ENCODE measurements around the gene ELMO1. TPM values are rescaled to one million over a fixed set of nuclear protein-coding genes. Genes with fewer than 3 reads are reported as not detected.
A peak's percentile ranks its signal among the peaks of the same experiment; 100 is the strongest.

The ELMO1 gene
- total RNA-seq, 1 experiment from 2014 or later = 7.8 TPM

- Histone ChIP-seq H3K79me2 (ENCODE audit: insufficient read depth, low read length) (no peaks in the 10 kb centered on the region), H2BK20ac (ENCODE audit: low read depth, low read length, poor library complexity, severe bottlenecking) (no peak overlapping the region), H4K91ac (ENCODE audit: insufficient read length, low read depth, low read length) (no peak overlapping the region), H3K27me3 (ENCODE audit: insufficient read depth, low read length) (no peaks in the 10 kb centered on the region), H2AK5ac (ENCODE audit: insufficient read length, low read length) (no peak overlapping the region), H3K14ac (ENCODE audit: insufficient read depth, low read length) (no peak overlapping the region), H3T11ph (ENCODE audit: low read length) (no peak overlapping the region), H2BK12ac (ENCODE audit: insufficient read length, low read depth, low read length) (no peak overlapping the region), H3K9me3 (ENCODE audit: control insufficient read depth, low read depth, low read length) (no peaks in the 10 kb centered on the region), H3K56ac (ENCODE audit: insufficient read length, low read depth, low read length) (no peak overlapping the region), H4K8ac (replicated peaks; ENCODE audit: insufficient read length, low read depth, low read length) (no peak overlapping the region), H2AFZ (ENCODE audit: low read length) (no peak overlapping the region), H2BK15ac (ENCODE audit: low read depth, low read length) (no peak overlapping the region), H3K23ac (ENCODE audit: insufficient read length, low read depth, low read length) (no peak overlapping the region), H3K4me2 (ENCODE audit: insufficient read depth, insufficient read length, low read length) (no peak overlapping the region), H4K5ac (ENCODE audit: insufficient read length, low read depth, low read length) (no peak overlapping the region), H3K27ac (ENCODE audit: insufficient read length, low read depth, low read length) (peak overlapping the region; percentile 12), H2BK120ac (ENCODE audit: low read depth, low read length, poor library complexity, severe bottlenecking) (no peak overlapping the region), H4K20me1 (ENCODE audit: control insufficient read depth, insufficient read depth, insufficient read length) (no peaks in the 10 kb centered on the region), H3K18ac (ENCODE audit: insufficient read length, low read depth, low read length) (no peak overlapping the region), H3K23me2 (ENCODE audit: insufficient read length, low read depth, low read length, poor library complexity, severe bottlenecking) (no peaks in the 10 kb centered on the region), H3K4me1 (ENCODE audit: insufficient read depth, low read length) (peaks cover 17% of the 10 kb centered on the region), H3K79me1 (ENCODE audit: insufficient read depth, low read depth, low read length, poor library complexity, severe bottlenecking) (no peaks in the 10 kb centered on the region), H3K9ac (ENCODE audit: extremely low read depth, insufficient read length, low read length) (no peak overlapping the region), H2BK5ac (ENCODE audit: insufficient read length, low read length) (no peak overlapping the region), H3K4ac (ENCODE audit: low read depth, low read length) (no peak overlapping the region)
- no peaks in the 10 kb centered on the region for H3K9me3 Mint-ChIP-seq
- no peak overlapping the region for H3K4me3 Mint-ChIP-seq
- H3K36me3 Mint-ChIP-seq (ENCODE audit: insufficient read depth in 1 of 3, low read depth in 3 of 3) = peaks cover 0 to 3% (median 0%) of the 10 kb centered on the region in 3 experiments; a peak in 1 of 7 replicates
- H3K27ac Mint-ChIP-seq = peak overlapping the region in 1 of 3 experiments; percentile 98; a peak in 3 of 7 replicates
- DNase-seq = peak; percentile 68
- H3K27me3 Mint-ChIP-seq (ENCODE audit: low read depth) = no peaks in the 10 kb centered on the region
- no CpG with 5 or more reads among the region's 9 CpGs for WGBS (ENCODE audit: extremely low coverage, insufficient read length, low lambda C conversion rate)
- no peak for TF ChIP-seq CTCF (conservative IDR thresholded peaks at IDR 0.05)
- H3K4me1 Mint-ChIP-seq = peaks cover 15 to 32% of the 10 kb centered on the region in 2 experiments
Observed at GRCh38 chr7:37031571-37032257, 416.9 kb downstream of the ELMO1 start.
